CD14-positive monocyte (primary cell): Measurements from ENCODE around the gene DNAJA4. TPM values are rescaled to one million over a fixed set of nuclear protein-coding genes. Genes with fewer than 3 reads are reported as not detected.

Source experiments
- DNase-seq, 3 donors: peaks; one replicate each; pipeline ENCODE4 v3.0.0-alpha.2; 2011 to 2022
- H2AFZ ChIP-seq: 2 replicates; pipeline ENCODE4 v1.6.0; 2012; ENCODE audit warnings: mild to moderate bottlenecking, low read depth, low read length, inconsistent platforms; ENCODE audit not compliant: insufficient read depth, poor library complexity, severe bottlenecking
- H3K27ac ChIP-seq, 2 donors: 1 replicate in 1 of 2; 2 replicates in 1 of 2; pipeline ENCODE4 v1.5.1; 2012 to 2013; ENCODE audit warnings: low read length in 2 of 2, control low read depth in 1 of 2, inconsistent platforms in 1 of 2, low read depth in 1 of 2, mild to moderate bottlenecking in 1 of 2
- H3K27me3 ChIP-seq, 2 donors: one replicate each; pipeline versions ENCODE4 v1.6.0 to v1.6.1; 2011 to 2013; ENCODE audit warnings: low read length in 2 of 2; ENCODE audit not compliant: control insufficient read depth in 2 of 2, insufficient read depth in 2 of 2
- H3K36me3 ChIP-seq, 2 donors: replicated peaks in 1 of 2; 1 replicate in 1 of 2; 2 replicates in 1 of 2; pipeline versions ENCODE4 v1.5.1 to v1.6.1; 2012 to 2013; ENCODE audit warnings: low read length in 2 of 2, control low read depth in 1 of 2, inconsistent platforms in 1 of 2, mild to moderate bottlenecking in 1 of 2; ENCODE audit not compliant: insufficient read depth in 2 of 2, control insufficient read depth in 1 of 2
- H3K4me1 ChIP-seq, 2 donors: 1 replicate in 1 of 2; 2 replicates in 1 of 2; pipeline versions ENCODE4 v1.5.1 to v1.6.1; 2012 to 2013; ENCODE audit warnings: low read length in 2 of 2, control low read depth in 1 of 2, inconsistent platforms in 1 of 2, mild to moderate bottlenecking in 1 of 2, moderate library complexity in 1 of 2; ENCODE audit not compliant: insufficient read depth in 2 of 2, control insufficient read depth in 1 of 2
- H3K4me2 ChIP-seq: replicated peaks from 2 replicates; pipeline ENCODE3; 2012; ENCODE audit warnings: low read length, moderate library complexity, mild to moderate bottlenecking; ENCODE audit not compliant: poor library complexity, severe bottlenecking; ENCODE audit errors: extremely low read depth
- H3K4me3 ChIP-seq, 3 experiments: fragments of 200-600 bp in 1 of 3; sonication (generic) in 1 of 3; replicated peaks in 1 of 3; 1 replicate in 2 of 3; 2 replicates in 1 of 3; pipeline ENCODE4 v1.5.1; 2011 to 2013; ENCODE audit warnings: low read length in 3 of 3, mild to moderate bottlenecking in 3 of 3, control low read depth in 2 of 3, low read depth in 2 of 3, inconsistent platforms in 1 of 3, moderate library complexity in 1 of 3
- H3K79me2 ChIP-seq: 2 replicates; pipeline ENCODE4 v1.6.0; 2012; ENCODE audit warnings: mild to moderate bottlenecking, control low read depth, inconsistent platforms, low read length, moderate library complexity; ENCODE audit not compliant: insufficient read depth
- H3K9ac ChIP-seq: 2 replicates; pipeline ENCODE4 v1.6.0; 2017; ENCODE audit warnings: low read length, mild to moderate bottlenecking; ENCODE audit not compliant: insufficient read depth, poor library complexity, severe bottlenecking
- H3K9me3 ChIP-seq, 2 donors: replicated peaks in 1 of 2; 1 replicate in 1 of 2; 2 replicates in 1 of 2; pipeline versions ENCODE4 v1.5.1 to v1.6.1; 2012 to 2013; ENCODE audit warnings: low read length in 2 of 2, control low read depth in 1 of 2; ENCODE audit not compliant: control insufficient read depth in 1 of 2, insufficient read depth in 1 of 2
- H4K20me1 ChIP-seq: 2 replicates; pipeline ENCODE4 v1.6.0; 2012; ENCODE audit warnings: mild to moderate bottlenecking, low read length, control low read depth, moderate library complexity; ENCODE audit not compliant: insufficient read depth
- H3K27ac Mint-ChIP-seq, 7 donors: one replicate each; pipeline ENCODE4 v1.8.0; 2020; ENCODE audit warnings: mild to moderate bottlenecking in 7 of 7, mixed read lengths in 7 of 7, moderate library complexity in 6 of 7, inconsistent platforms in 2 of 7
- H3K27me3 Mint-ChIP-seq, 3 donors: one replicate each; pipeline ENCODE4 v1.8.0; 2021 to 2022; ENCODE audit warnings: low read depth in 3 of 3, mild to moderate bottlenecking in 3 of 3, mixed read lengths in 3 of 3, moderate library complexity in 3 of 3, inconsistent platforms in 1 of 3
- H3K36me3 Mint-ChIP-seq, 2 donors: one replicate each; pipeline ENCODE4 v1.8.0; 2020; ENCODE audit warnings: mixed read lengths in 2 of 2, inconsistent platforms in 1 of 2, mild to moderate bottlenecking in 1 of 2
- H3K4me1 Mint-ChIP-seq: one replicate; pipeline ENCODE4 v1.8.0; 2020; ENCODE audit warnings: mild to moderate bottlenecking, mixed read lengths
- H3K4me3 Mint-ChIP-seq, 2 donors: one replicate each; pipeline ENCODE4 v1.8.0; 2020; ENCODE audit warnings: mild to moderate bottlenecking in 2 of 2, mixed read lengths in 2 of 2, moderate library complexity in 1 of 2
- H3K9me3 Mint-ChIP-seq, 7 donors: one replicate each; pipeline ENCODE4 v1.8.0; 2020 to 2022; ENCODE audit warnings: mixed read lengths in 7 of 7, mild to moderate bottlenecking in 6 of 7, moderate library complexity in 6 of 7, inconsistent platforms in 2 of 7
- WGBS: methylation state at CpG from one replicate; pipeline ENCODE4 v1.1.5; 2013; ENCODE audit warnings: missing lambda C conversion rate; ENCODE audit not compliant: insufficient coverage; 5-methylcytosine and 5-hydroxymethylcytosine counted together
- intact Hi-C, 2 donors: fragments of 100-400 bp; cut with micrococcal nuclease; formaldehyde crosslinking; loops; one replicate each; pipeline versions ENCODE4 v1.15.0 to v1.15.1; 2023
- polyA plus RNA-seq, 3 donors: library from polyadenylated mRNA; depleted of rRNA in 1 of 3; unstranded in 2 of 3; stranded (reverse) in 1 of 3; fragments of 300-500 nt in 2 of 3; fragments of >200 nt in 1 of 3; fragmentation: Illumina TruSeq in 2 of 3; gene quantifications; 1 replicate in 2 of 3; 2 replicates in 1 of 3; pipeline ENCODE4 v1.2.3, GENCODE V29; 2012 to 2021
- TF ChIP-seq, protein P1 (sequence below): fragments of 200-600 bp; IDR thresholded peaks from one replicate; pipeline ENCODE4 v1.8.0; 2022; ENCODE audit warnings: antibody characterized with exemption, mild to moderate bottlenecking

The DNAJA4 gene
- polyA plus RNA-seq, 3 donors, result 2.4 to 20.9 (median 2.5) TPM

DNA sequence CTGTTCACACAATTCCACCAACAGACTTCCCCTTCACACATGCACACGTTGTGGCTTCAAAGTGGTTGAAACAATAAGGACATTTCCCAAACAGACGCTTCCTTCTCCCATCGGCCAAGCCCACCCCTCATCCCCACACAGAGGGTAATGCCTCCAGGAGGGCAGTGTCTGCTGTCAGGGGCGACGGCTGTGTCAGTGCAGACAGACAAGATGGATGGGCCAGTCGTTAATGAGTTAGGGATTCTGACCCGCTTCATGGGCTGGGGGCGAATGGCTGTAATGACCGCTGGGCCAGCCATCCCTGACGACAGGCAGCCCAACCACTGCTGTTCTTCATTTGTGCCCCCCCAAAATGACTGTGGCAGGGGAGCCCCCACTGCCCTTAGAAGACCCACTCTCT lies 55.2 kb downstream of the DNAJA4 start:
- H3K79me2 ChIP-seq, result no peaks in the 10 kb centered on the region
- Mint-ChIP-seq H3K9me3 (no peaks in the 10 kb centered on the region), H3K36me3 (no peaks in the 10 kb centered on the region), H3K4me1 (peaks cover 7% of the 10 kb centered on the region), H3K27me3 (peaks cover 0 to 5% (median 1%) of the 10 kb centered on the region in 3 donors), H3K27ac (peak overlapping the region in 1 of 7 donors; percentile 25), H3K4me3 (no peak overlapping the region)
- DNase-seq, result no peak
- TF ChIP-seq, protein P1, sequence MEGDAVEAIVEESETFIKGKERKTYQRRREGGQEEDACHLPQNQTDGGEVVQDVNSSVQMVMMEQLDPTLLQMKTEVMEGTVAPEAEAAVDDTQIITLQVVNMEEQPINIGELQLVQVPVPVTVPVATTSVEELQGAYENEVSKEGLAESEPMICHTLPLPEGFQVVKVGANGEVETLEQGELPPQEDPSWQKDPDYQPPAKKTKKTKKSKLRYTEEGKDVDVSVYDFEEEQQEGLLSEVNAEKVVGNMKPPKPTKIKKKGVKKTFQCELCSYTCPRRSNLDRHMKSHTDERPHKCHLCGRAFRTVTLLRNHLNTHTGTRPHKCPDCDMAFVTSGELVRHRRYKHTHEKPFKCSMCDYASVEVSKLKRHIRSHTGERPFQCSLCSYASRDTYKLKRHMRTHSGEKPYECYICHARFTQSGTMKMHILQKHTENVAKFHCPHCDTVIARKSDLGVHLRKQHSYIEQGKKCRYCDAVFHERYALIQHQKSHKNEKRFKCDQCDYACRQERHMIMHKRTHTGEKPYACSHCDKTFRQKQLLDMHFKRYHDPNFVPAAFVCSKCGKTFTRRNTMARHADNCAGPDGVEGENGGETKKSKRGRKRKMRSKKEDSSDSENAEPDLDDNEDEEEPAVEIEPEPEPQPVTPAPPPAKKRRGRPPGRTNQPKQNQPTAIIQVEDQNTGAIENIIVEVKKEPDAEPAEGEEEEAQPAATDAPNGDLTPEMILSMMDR, result no peak
- H3K4me2 ChIP-seq, result no peak overlapping the region
- H3K27me3 ChIP-seq, result no peaks in the 10 kb centered on the region
- H3K9me3 ChIP-seq, result no peaks in the 10 kb centered on the region
- H2AFZ ChIP-seq, result peak overlapping the region; percentile 59
- no peaks in the 10 kb centered on the region for H3K36me3 ChIP-seq
- intact Hi-C loops, result no loop called here
- H3K4me1 ChIP-seq, result peaks cover 7% of the 10 kb centered on the region in 2 donors
- H3K27ac ChIP-seq, result no peak overlapping the region
- H4K20me1 ChIP-seq, result no peaks in the 10 kb centered on the region
- WGBS, result 56% methylated on average over 8 of the region's 10 CpGs
- H3K9ac ChIP-seq, result no peak overlapping the region
- no peak overlapping the region for H3K4me3 ChIP-seq

DNA sequence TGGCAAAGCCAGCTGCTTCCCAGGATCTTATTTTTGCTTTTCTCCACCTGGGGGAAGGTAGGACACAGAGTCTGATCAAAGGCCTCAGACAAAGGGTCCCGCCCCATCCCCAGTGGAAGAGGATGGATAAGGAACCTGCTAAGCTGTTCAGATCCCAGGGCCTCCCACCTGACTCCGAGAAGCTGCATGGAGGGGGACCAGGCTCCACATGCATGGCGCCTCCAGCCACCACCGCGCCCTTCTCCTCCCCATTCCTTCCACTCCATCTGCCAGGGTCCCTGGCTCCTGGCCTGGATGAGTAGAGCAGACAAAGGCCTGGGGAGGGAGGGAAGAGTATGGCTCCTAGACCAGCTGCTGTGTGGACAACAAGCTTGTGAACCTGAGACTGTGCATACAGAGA lies 55.8 kb downstream of the DNAJA4 start:
- Histone ChIP-seq H2AFZ (no peak overlapping the region), H3K4me1 (peaks cover 7% of the 10 kb centered on the region in 2 donors), H3K27ac (no peak overlapping the region), H3K4me2 (no peak overlapping the region), H3K27me3 (no peaks in the 10 kb centered on the region), H4K20me1 (no peaks in the 10 kb centered on the region), H3K36me3 (no peaks in the 10 kb centered on the region), H3K4me3 (no peak overlapping the region), H3K9me3 (no peaks in the 10 kb centered on the region), H3K9ac (no peak overlapping the region), H3K79me2 (no peaks in the 10 kb centered on the region)
- intact Hi-C loops, result no loop called here
- Mint-ChIP-seq H3K36me3 (no peaks in the 10 kb centered on the region), H3K27ac (no peak overlapping the region), H3K4me1 (peaks cover 7% of the 10 kb centered on the region), H3K27me3 (peaks cover 0 to 5% (median 1%) of the 10 kb centered on the region in 3 donors), H3K9me3 (no peaks in the 10 kb centered on the region), H3K4me3 (no peak overlapping the region)
- no peak for DNase-seq
- 88% methylated on average over 1 of the region's 5 CpGs for WGBS
- TF ChIP-seq, protein P1, result no peak
